ENCODE data around the gene COL18A1.

GRCh38 chr21:45550522-45551210 lies 145.7 kb downstream of the COL18A1 start:
- no peak for TF ChIP-seq CTCF (IDR thresholded peaks at IDR 0.05; ENCODE audit: low read depth, low read length, missing input control)
- TF ChIP-seq FOXA1 (IDR thresholded peaks at IDR 0.05): no peak

Measured in liver (tissue), 2 donors.